Measurements from ENCODE around the gene RPS15. TPM values are rescaled to one million over a fixed set of nuclear protein-coding genes. Genes with fewer than 3 reads are reported as not detected.

Gene RPS15
- total and polyA plus RNA-seq, 2 donors from 2014 or later: 893 to 1,823 TPM

DNA sequence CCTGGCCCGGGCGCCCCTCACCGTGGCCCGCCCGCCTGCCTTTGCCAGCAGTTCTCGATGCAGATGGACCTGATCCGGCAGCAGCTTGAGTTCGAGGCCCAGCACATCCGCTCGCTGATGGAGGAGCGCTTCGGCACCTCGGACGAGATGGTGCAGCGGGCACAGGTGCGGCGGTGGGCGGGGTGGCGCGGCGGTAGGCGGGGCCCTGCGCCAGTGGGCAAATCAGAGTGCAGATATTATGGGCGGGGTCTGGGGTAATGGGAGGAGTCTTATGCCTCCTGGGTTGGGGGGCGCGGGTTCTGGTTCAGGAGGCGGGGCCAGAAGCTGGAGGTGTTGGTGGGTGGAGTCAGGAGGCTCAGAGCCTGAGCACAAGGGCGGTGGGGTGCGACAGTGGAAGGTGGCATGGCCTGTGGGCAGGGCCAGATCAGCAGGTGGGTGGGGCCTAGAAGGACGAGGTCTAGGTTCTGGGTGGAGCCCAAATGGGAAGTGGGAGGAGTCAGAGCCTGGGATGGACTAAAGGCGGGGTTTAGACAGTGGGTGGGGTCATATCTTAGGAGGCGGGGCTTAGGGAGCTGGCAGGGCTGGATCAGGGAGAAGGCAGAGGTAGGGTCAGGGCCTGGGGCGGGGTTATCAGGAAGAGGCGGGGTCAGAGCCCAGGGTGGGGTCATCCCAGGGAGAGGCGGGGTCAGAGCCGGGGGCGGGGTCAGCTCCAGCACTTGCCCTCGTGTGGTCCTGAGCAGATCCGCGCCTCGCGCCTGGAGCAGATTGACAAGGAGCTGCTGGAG, 17.3 kb downstream of the RPS15 start:
- TF ChIP-seq CTCF (IDR thresholded peaks at IDR 0.05; ENCODE audit: borderline replicate concordance, extremely low read depth, insufficient read depth): no peak
- no peak overlapping the region for H3K4me3 ChIP-seq (ENCODE audit: low read length in 3 of 3)
- no peaks in the 10 kb centered on the region for H3K9me3 ChIP-seq (ENCODE audit: control insufficient read depth in 2 of 3, insufficient read depth in 1 of 3, low read length in 3 of 3)
- peaks cover 22% of the 10 kb centered on the region for H3K27me3 ChIP-seq (ENCODE audit: control insufficient read depth, insufficient read depth, low read length)
- no peak overlapping the region for H3K27ac ChIP-seq (ENCODE audit: low read depth in 2 of 2, low read length in 2 of 2)
- DNase-seq (peak in 4 of 5 donors; percentile 50 to 83 (median 70)), FAIRE-seq (no peak)
- no peak overlapping the region for H3K9ac ChIP-seq (ENCODE audit: low read length in 3 of 3)
- intact Hi-C loops (cut with DNase I): no loop called here
- no peaks in the 10 kb centered on the region for H3K36me3 ChIP-seq (ENCODE audit: control insufficient read depth in 2 of 3, insufficient read depth in 3 of 3, low read length in 3 of 3)
- no peaks in the 10 kb centered on the region for H3K4me1 ChIP-seq (ENCODE audit: control insufficient read depth in 2 of 3, insufficient read depth in 2 of 3, low read depth in 1 of 3, low read length in 3 of 3)

- FAIRE-seq: no peak
- H3K27me3 ChIP-seq (ENCODE audit: control insufficient read depth, insufficient read depth, low read length): peaks cover 15% of the 10 kb centered on the region
These were observed 18.1 kb downstream of the RPS15 start for GRCh38 chr19:1456121-1456900.

DNA sequence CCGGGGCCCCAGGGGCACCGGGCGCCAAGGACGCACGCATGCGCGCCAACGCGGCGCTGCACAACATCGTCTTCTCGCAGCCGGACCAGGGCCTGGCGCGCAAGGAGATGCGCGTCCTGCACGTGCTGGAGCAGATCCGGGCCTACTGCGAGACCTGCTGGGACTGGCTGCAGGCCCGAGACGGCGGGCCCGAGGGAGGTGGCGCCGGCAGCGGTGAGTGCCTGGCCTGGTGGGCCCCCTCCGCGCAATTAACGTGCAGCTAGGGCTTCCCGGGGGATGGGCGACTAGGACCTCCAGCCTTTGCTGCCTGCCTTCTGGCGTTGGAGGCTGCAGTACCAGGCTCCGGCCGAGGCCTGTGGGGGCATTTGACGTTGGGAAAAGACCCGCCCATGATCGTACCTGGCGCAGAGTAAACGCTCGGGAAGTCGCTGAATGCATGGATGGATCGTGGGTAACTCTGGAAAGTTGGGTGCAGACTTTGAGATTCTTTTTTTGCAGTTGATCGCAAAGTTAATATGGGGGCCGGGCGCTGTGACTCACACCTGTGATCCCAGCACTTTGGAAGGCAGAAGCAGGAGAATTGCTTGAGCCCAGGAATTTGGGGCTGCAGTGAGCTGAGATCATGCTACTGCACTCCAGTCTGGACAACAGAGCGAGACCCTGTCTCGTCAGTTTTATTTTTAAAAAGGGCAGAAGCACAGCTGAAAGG, 19.0 kb downstream of the RPS15 start:
- Histone ChIP-seq H3K9ac (ENCODE audit: low read length in 3 of 3) (no peak overlapping the region), H3K27ac (ENCODE audit: low read depth in 2 of 2, low read length in 2 of 2) (no peak overlapping the region), H3K4me1 (ENCODE audit: control insufficient read depth in 2 of 3, insufficient read depth in 2 of 3, low read depth in 1 of 3, low read length in 3 of 3) (no peaks in the 10 kb centered on the region), H3K36me3 (ENCODE audit: control insufficient read depth in 2 of 3, insufficient read depth in 3 of 3, low read length in 3 of 3) (no peaks in the 10 kb centered on the region), H3K9me3 (ENCODE audit: control insufficient read depth in 2 of 3, insufficient read depth in 1 of 3, low read length in 3 of 3) (no peaks in the 10 kb centered on the region), H3K27me3 (ENCODE audit: control insufficient read depth, insufficient read depth, low read length) (peaks cover 14% of the 10 kb centered on the region), H3K4me3 (ENCODE audit: low read length in 3 of 3) (no peak overlapping the region)
- intact Hi-C loops (cut with DNase I): no loop called here
- peak in 1 of 5 donors; percentile 48 for DNase-seq
- no peak for FAIRE-seq
- no peak for TF ChIP-seq CTCF (IDR thresholded peaks at IDR 0.05; ENCODE audit: borderline replicate concordance, extremely low read depth, insufficient read depth)

More at GRCh38 chr19:1456121-1456900, 18.1 kb downstream of the RPS15 start:
- Histone ChIP-seq H3K9me3 (ENCODE audit: control insufficient read depth in 2 of 3, insufficient read depth in 1 of 3, low read length in 3 of 3) (no peaks in the 10 kb centered on the region), H3K27ac (ENCODE audit: low read depth in 2 of 2, low read length in 2 of 2) (no peak overlapping the region), H3K4me3 (ENCODE audit: low read length in 3 of 3) (no peak overlapping the region), H3K9ac (ENCODE audit: low read length in 3 of 3) (no peak overlapping the region), H3K36me3 (ENCODE audit: control insufficient read depth in 2 of 3, insufficient read depth in 3 of 3, low read length in 3 of 3) (no peaks in the 10 kb centered on the region), H3K4me1 (ENCODE audit: control insufficient read depth in 2 of 3, insufficient read depth in 2 of 3, low read depth in 1 of 3, low read length in 3 of 3) (no peaks in the 10 kb centered on the region)
- peak in 1 of 5 donors; percentile 52 for DNase-seq
- intact Hi-C loops (cut with DNase I): no loop called here
- no peak for TF ChIP-seq CTCF (IDR thresholded peaks at IDR 0.05; ENCODE audit: borderline replicate concordance, extremely low read depth, insufficient read depth)
